Activated T-cell treated with anti-CD3 and anti-CD28 coated beads for 24 hours (primary cell): ENCODE measurements around the gene CA12.
"Not testable (repeated sequence)": the region's sequence is repeated elsewhere in the genome, so short reads cannot be mapped to it uniquely, and the experiment has no call there.

ENCODE experiments used
- DNase-seq: peaks from one replicate; pipeline ENCODE4 v3.0.0-alpha.2; 2020; ENCODE audit warnings: low read depth

Gene CA12

GRCh38 chr15:63335543-63336240 is 46.0 kb downstream of the CA12 start:
- DNase-seq, result no peak

- no peak for DNase-seq
Measured at GRCh38 chr15:63334821-63335220, 46.8 kb downstream of the CA12 start.

- DNase-seq, result no peak
Measured at GRCh38 chr15:63332367-63333124, 49.1 kb downstream of the CA12 start.

- DNase-seq, result no peak
Measured at GRCh38 chr15:63331456-63331855, 50.2 kb downstream of the CA12 start.

- no peak for DNase-seq
Measured at GRCh38 chr15:63330926-63331325, 50.7 kb downstream of the CA12 start.

- no peak for DNase-seq
Measured at GRCh38 chr15:63329567-63330350, 51.9 kb downstream of the CA12 start.

- no peak for DNase-seq
Measured at GRCh38 chr15:63327648-63328421, 53.8 kb downstream of the CA12 start.

GRCh38 chr15:63324770-63325169 is 56.9 kb downstream of the CA12 start:
- no peak for DNase-seq

- no peak for DNase-seq
Measured at GRCh38 chr15:63323798-63324563, 57.7 kb downstream of the CA12 start.

- no peak for DNase-seq
Measured at GRCh38 chr15:63322541-63322940, 59.1 kb downstream of the CA12 start.

GRCh38 chr15:63321462-63321861 is 60.2 kb downstream of the CA12 start:
- no peak for DNase-seq

- not testable (repeated sequence) for DNase-seq
Measured at GRCh38 chr15:63320981-63321380, 60.7 kb downstream of the CA12 start.

- DNase-seq, result not testable (repeated sequence)
Measured at GRCh38 chr15:63320446-63320845, 61.2 kb downstream of the CA12 start.

- no peak for DNase-seq
Measured at GRCh38 chr15:63319065-63319464, 62.6 kb downstream of the CA12 start.

GRCh38 chr15:63318344-63318743 is 63.3 kb downstream of the CA12 start:
- DNase-seq, result no peak

GRCh38 chr15:63314409-63314808 is 67.2 kb downstream of the CA12 start:
- DNase-seq, result no peak

- no peak for DNase-seq
Measured at GRCh38 chr15:63313825-63314224, 67.8 kb downstream of the CA12 start.

- DNase-seq, result no peak
Measured at GRCh38 chr15:63312286-63312685, 69.4 kb downstream of the CA12 start.

GRCh38 chr15:63310646-63311045 is 71.0 kb downstream of the CA12 start:
- no peak for DNase-seq

- DNase-seq, result no peak
Measured at GRCh38 chr15:63308947-63309346, 72.7 kb downstream of the CA12 start.

GRCh38 chr15:63308491-63308890 is 73.2 kb downstream of the CA12 start:
- DNase-seq, result no peak
